WTC11 (cell line): Measurements from ENCODE around the gene DHX38.

Experiments
- FOXK1 ChIP-seq: sonication (generic); formaldehyde crosslinking; IDR thresholded peaks from 2 replicates; pipeline ENCODE4 v1.8.0; 2022; ENCODE audit warnings: mild to moderate bottlenecking, moderate library complexity, missing genetic modification reagents
- GABPB1 ChIP-seq: sonication (generic); formaldehyde crosslinking; IDR thresholded peaks from 2 replicates; pipeline ENCODE4 v1.8.1; 2023; ENCODE audit warnings: mild to moderate bottlenecking, missing genetic modification reagents
- HMGA2 ChIP-seq: fragments of 250-450 bp; sonication (Bioruptor Pico); IDR thresholded peaks from 2 replicates; pipeline ENCODE4 v1.4.0; 2021; ENCODE audit warnings: mild to moderate bottlenecking, moderate library complexity
- KAT7 ChIP-seq: sonication (generic); formaldehyde crosslinking; IDR thresholded peaks from 2 replicates; pipeline ENCODE4 v1.8.1; 2023; ENCODE audit warnings: missing genetic modification reagents, mild to moderate bottlenecking, borderline replicate concordance
- NR2C2 ChIP-seq: sonication (generic); formaldehyde crosslinking; IDR thresholded peaks from 2 replicates; pipeline ENCODE4 v1.8.0; 2022; ENCODE audit warnings: mild to moderate bottlenecking, missing genetic modification reagents
- ZBTB21 ChIP-seq: sonication (generic); formaldehyde crosslinking; IDR thresholded peaks from 2 replicates; pipeline ENCODE4 v1.8.1; 2023; ENCODE audit warnings: mild to moderate bottlenecking, missing genetic modification reagents, borderline replicate concordance
- ZNF263 ChIP-seq: sonication (generic); formaldehyde crosslinking; IDR thresholded peaks from 2 replicates; pipeline ENCODE4 v1.8.1; 2022; ENCODE audit warnings: low read depth, mild to moderate bottlenecking, moderate library complexity, missing genetic modification reagents
- ZNF416 ChIP-seq: fragments of 250-450 bp; sonication (Bioruptor Pico); IDR thresholded peaks from 2 replicates; pipeline ENCODE4 v1.9.0; 2021; ENCODE audit warnings: mild to moderate bottlenecking, inconsistent platforms
- TF ChIP-seq, protein P1 (sequence below): sonication (generic); formaldehyde crosslinking; IDR thresholded peaks from 2 replicates; pipeline ENCODE4 v1.8.1; 2022; ENCODE audit warnings: mild to moderate bottlenecking, moderate library complexity, missing genetic modification reagents
- TF ChIP-seq, protein P2 (sequence below): sonication (generic); formaldehyde crosslinking; IDR thresholded peaks from 2 replicates; pipeline ENCODE4 v1.8.0; 2022; ENCODE audit warnings: mild to moderate bottlenecking, missing genetic modification reagents
- TF ChIP-seq, protein P3 (sequence below): sonication (generic); formaldehyde crosslinking; IDR thresholded peaks from 2 replicates; pipeline ENCODE4 v1.8.1; 2023; ENCODE audit warnings: mild to moderate bottlenecking, missing genetic modification reagents, borderline replicate concordance
- TF ChIP-seq, protein P4 (sequence below): sonication (generic); formaldehyde crosslinking; IDR thresholded peaks from 2 replicates; pipeline ENCODE4 v1.8.1; 2023; ENCODE audit warnings: mild to moderate bottlenecking, missing genetic modification reagents, moderate library complexity
- TF ChIP-seq, protein P5 (sequence below): fragments of 200-600 bp; IDR thresholded peaks from 2 replicates; pipeline ENCODE4 v1.8.0; 2022; ENCODE audit warnings: antibody characterized with exemption
- TF ChIP-seq, protein P6 (sequence below): fragments of 250-450 bp; sonication (Bioruptor Pico); IDR thresholded peaks from 2 replicates; pipeline ENCODE4 v1.9.0; 2021; ENCODE audit warnings: moderate library complexity, mild to moderate bottlenecking, inconsistent platforms, borderline replicate concordance

DNA sequence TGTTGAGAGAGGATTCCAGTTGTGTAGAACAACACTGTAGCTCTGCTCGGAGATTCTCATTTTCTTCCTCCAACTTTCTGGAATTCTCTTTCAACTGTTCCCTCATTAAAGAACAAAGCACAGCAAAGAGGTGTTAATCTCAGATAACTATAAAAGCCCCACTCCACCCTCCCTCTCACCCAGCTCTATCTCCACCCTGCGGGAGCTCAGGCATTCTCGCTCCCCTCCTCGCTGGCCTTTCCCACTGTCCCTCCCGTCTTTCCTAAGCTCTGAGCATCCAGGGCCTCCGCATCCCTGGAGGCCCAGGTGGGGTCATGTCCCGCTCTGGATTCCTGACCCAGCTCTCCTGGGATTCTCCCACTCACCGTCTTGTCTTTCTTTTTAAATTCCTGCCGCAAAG lies 35.1 kb downstream of the DHX38 start:
- TF ChIP-seq NR2C2 (CRISPR knock-in tag) (no peak), FOXK1 (CRISPR knock-in tag) (no peak), ZBTB21 (no peak), HMGA2 (no peak), GABPB1 (CRISPR knock-in tag) (no peak), KAT7 (CRISPR knock-in tag) (no peak), ZNF416 (CRISPR knock-in tag) (no peak), ZNF263 (CRISPR knock-in tag) (no peak)
- TF ChIP-seq, protein P1, sequence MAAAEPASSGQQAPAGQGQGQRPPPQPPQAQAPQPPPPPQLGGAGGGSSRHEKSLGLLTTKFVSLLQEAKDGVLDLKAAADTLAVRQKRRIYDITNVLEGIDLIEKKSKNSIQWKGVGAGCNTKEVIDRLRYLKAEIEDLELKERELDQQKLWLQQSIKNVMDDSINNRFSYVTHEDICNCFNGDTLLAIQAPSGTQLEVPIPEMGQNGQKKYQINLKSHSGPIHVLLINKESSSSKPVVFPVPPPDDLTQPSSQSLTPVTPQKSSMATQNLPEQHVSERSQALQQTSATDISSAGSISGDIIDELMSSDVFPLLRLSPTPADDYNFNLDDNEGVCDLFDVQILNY (CRISPR knock-in tag) = no peak
- TF ChIP-seq, protein P2, sequence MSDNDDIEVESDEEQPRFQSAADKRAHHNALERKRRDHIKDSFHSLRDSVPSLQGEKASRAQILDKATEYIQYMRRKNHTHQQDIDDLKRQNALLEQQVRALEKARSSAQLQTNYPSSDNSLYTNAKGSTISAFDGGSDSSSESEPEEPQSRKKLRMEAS (CRISPR knock-in tag) = no peak
- TF ChIP-seq, protein P3, sequence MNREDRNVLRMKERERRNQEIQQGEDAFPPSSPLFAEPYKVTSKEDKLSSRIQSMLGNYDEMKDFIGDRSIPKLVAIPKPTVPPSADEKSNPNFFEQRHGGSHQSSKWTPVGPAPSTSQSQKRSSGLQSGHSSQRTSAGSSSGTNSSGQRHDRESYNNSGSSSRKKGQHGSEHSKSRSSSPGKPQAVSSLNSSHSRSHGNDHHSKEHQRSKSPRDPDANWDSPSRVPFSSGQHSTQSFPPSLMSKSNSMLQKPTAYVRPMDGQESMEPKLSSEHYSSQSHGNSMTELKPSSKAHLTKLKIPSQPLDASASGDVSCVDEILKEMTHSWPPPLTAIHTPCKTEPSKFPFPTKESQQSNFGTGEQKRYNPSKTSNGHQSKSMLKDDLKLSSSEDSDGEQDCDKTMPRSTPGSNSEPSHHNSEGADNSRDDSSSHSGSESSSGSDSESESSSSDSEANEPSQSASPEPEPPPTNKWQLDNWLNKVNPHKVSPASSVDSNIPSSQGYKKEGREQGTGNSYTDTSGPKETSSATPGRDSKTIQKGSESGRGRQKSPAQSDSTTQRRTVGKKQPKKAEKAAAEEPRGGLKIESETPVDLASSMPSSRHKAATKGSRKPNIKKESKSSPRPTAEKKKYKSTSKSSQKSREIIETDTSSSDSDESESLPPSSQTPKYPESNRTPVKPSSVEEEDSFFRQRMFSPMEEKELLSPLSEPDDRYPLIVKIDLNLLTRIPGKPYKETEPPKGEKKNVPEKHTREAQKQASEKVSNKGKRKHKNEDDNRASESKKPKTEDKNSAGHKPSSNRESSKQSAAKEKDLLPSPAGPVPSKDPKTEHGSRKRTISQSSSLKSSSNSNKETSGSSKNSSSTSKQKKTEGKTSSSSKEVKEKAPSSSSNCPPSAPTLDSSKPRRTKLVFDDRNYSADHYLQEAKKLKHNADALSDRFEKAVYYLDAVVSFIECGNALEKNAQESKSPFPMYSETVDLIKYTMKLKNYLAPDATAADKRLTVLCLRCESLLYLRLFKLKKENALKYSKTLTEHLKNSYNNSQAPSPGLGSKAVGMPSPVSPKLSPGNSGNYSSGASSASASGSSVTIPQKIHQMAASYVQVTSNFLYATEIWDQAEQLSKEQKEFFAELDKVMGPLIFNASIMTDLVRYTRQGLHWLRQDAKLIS (CRISPR knock-in tag) = no peak
- TF ChIP-seq, protein P4, sequence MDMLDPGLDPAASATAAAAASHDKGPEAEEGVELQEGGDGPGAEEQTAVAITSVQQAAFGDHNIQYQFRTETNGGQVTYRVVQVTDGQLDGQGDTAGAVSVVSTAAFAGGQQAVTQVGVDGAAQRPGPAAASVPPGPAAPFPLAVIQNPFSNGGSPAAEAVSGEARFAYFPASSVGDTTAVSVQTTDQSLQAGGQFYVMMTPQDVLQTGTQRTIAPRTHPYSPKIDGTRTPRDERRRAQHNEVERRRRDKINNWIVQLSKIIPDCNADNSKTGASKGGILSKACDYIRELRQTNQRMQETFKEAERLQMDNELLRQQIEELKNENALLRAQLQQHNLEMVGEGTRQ = no peak
- TF ChIP-seq, protein P5, sequence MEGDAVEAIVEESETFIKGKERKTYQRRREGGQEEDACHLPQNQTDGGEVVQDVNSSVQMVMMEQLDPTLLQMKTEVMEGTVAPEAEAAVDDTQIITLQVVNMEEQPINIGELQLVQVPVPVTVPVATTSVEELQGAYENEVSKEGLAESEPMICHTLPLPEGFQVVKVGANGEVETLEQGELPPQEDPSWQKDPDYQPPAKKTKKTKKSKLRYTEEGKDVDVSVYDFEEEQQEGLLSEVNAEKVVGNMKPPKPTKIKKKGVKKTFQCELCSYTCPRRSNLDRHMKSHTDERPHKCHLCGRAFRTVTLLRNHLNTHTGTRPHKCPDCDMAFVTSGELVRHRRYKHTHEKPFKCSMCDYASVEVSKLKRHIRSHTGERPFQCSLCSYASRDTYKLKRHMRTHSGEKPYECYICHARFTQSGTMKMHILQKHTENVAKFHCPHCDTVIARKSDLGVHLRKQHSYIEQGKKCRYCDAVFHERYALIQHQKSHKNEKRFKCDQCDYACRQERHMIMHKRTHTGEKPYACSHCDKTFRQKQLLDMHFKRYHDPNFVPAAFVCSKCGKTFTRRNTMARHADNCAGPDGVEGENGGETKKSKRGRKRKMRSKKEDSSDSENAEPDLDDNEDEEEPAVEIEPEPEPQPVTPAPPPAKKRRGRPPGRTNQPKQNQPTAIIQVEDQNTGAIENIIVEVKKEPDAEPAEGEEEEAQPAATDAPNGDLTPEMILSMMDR = no peak
- TF ChIP-seq, protein P6, sequence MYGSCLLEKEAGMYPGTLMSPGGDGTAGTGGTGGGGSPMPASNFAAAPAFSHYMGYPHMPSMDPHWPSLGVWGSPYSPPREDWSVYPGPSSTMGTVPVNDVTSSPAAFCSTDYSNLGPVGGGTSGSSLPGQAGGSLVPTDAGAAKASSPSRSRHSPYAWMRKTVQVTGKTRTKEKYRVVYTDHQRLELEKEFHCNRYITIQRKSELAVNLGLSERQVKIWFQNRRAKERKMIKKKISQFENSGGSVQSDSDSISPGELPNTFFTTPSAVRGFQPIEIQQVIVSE (CRISPR knock-in tag) = no peak
